GM18505 (cell line): ENCODE measurements around the gene PAX7.
"Not testable (repeated sequence)": the region's sequence is repeated elsewhere in the genome, so short reads cannot be mapped to it uniquely, and the experiment has no call there.

ENCODE experiments used
- ATAC-seq: cut with Tn5 transposase; IDR thresholded peaks from one replicate; pipeline ENCODE4 v1.9.1; 2021; ENCODE audit not compliant: unreplicated experiment
- POLR2A ChIP-seq: IDR thresholded peaks from 4 replicates; pipeline ENCODE4 v1.6.1; 2011; ENCODE audit warnings: borderline replicate concordance; ENCODE audit not compliant: insufficient read depth, insufficient read length; ENCODE audit errors: extremely low read depth

Gene PAX7

DNA sequence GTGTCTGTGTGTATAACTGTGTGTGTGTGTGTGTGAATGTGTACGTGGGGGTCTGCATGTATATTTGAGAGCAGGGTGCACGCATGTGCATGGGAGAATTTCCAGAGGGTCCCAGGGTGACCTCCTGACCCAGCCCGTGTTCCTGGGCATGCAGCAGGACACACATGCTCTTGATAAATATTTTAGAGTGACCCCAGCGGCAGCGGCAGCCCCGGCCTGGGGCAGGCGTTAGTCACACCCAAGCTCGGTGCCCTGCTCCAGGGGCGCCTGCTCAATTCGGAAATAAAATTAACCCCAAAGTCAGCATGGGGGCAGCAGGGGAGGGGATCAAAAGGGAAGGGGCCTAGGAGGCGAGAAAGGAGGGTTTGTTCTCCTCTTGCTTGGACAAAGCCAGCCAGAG is 107.5 kb downstream of the PAX7 start:
- ATAC-seq: no peak
- TF ChIP-seq POLR2A: no peak

DNA sequence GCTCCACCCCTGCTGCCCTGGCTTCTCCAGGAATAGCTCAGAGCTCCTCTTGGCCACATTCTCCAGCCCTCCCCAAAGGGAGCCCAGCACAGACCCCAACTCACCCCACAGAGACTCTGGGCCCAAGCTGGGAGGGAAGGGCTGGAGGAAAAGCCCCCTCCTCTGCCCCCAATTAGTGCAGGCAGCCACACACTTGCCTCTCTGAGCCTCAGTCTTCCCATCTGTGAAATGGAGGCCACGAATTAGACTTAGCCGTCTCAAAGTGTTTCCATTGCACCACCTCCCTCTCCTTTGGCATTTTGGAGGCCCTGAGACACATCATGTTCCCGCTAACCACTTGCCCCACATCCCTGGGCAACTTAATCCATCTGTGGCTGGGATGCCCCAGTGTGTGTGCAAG is 108.0 kb downstream of the PAX7 start:
- TF ChIP-seq POLR2A: no peak
- ATAC-seq: no peak

DNA sequence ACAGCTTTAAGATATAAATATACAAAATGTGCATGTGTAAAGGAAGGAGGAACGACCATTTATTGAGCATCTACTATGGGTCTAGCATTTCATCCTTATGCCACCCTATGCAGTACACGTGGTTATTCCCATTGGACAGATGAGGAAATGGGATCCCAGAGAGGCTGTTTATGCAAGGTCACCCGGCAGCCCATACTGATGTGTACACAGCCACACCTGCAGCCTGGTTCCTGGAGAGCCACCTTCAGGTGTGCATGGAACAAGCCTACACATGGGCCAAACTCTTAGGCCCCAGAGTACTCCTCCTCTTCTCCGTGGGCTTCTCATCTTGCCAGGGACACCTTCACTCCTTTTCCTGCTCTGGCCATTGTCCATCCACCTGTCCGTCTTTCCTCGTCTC is 108.8 kb downstream of the PAX7 start:
- no peak for TF ChIP-seq POLR2A
- no peak for ATAC-seq

DNA sequence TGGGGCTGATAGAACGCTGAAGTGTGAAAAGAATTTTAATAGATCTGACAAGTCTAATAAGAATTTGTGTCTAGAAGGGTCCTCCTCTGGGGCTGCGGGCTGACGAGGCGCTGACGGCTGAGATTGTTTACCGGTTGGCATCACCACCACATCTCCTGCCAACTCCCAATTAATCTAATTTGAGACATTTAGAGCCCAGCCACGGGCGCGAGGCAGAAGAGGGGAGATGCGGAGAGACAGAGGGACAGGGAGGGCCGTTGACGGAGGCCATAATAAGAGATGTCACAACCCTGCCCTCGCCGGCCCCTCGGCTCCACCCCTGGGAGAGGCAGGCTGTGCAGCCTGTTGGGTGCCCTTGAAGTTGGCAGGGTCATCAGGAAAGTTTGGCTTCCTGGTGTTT is 109.3 kb downstream of the PAX7 start:
- ATAC-seq: no peak
- no peak for TF ChIP-seq POLR2A

DNA sequence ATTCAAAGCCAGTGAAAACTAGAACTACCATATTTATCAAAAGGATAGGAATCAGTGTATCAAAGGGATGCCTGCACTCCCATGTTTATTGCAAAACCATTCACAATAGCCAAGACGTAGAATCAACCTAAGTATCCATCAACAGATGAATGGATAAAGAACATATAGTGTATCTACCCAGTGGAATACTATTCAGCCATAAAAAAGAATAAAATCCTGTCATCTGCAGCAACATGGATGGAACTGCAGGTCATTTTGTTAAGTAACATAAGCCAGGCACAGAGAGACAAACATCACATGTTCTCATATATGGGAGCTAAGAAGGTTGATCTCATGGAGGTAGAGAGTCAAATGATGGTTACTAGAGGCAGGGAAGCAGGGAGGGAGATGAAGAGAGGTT is 110.0 kb downstream of the PAX7 start:
- no peak for TF ChIP-seq POLR2A
- no peak for ATAC-seq

DNA sequence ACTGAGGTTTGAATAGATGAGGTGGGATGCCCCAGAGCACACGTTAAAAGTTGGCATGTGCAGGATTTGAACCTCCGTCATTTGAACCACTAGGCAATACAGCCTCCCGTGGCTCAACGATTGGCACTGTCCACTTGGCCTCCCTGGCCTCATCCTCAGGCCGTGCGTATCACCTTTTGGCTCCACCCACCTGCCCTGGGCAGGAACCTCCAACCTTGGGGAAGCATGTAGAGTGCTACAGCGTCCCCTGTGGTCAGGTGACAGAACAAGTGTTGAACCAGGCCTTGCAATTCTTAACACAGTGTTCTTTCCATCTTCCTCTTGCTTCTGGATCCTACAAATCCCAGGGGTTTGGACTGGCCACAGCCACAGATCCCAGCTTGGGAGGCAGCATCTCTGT is 112.6 kb downstream of the PAX7 start:
- no peak for TF ChIP-seq POLR2A
- no peak for ATAC-seq

DNA sequence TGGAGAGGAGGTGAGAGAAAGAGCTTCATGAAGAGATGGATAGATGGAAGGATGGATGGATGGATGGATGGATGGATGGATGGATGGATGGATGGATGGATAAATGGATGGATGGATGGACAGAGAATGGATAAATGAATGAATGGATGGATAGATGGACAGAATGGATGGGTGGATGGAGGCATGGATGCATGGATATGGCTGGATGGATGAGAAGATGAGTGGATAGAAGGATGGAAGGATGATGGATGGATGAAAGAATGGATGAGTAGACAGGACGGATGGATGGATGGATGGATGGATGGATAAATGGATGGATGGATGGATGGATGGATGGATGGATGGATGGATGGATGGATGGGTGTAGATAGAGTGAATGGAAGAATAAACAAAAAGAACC is 113.7 kb downstream of the PAX7 start:
- ATAC-seq: not testable (repeated sequence)

DNA sequence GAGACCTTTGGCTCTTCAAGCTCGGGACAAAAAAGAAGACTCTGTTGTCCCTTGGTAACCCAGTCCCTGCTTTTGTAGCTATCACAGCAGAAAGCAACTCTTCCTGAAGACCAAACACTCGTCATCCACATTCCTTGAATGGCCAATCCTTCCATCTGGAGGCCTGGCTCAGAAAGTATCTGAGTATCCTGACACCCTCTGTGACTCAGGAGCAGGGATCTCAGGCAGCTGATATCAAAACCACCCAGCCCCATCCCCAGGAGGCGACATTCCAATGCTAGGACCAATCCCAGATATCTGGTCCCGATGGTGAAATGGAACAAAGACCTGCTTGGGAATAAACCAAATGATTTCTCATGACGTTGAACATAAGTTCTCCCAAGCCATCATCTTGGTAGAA is 116.3 kb downstream of the PAX7 start:
- ATAC-seq: no peak
- TF ChIP-seq POLR2A: no peak

DNA sequence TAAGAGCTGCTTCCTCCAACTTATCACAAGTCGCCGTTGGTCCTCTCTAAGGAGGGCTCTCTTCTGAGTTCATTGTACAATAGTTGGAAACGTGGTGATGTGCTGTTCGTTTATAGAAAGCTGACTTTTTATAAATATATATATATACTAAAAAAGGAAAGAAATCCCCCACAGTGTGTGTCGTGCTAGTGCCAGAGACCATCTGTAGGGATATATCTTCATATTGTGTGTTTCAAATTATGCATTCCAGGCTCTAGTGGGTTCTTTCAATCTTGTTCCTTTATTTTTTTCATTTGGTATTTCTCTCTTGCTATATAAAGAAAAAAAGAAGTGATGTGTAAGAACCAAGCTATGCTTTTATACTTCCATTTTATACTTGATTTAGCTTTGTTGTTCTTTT is 117.0 kb downstream of the PAX7 start:
- no peak for TF ChIP-seq POLR2A
- no peak for ATAC-seq

DNA sequence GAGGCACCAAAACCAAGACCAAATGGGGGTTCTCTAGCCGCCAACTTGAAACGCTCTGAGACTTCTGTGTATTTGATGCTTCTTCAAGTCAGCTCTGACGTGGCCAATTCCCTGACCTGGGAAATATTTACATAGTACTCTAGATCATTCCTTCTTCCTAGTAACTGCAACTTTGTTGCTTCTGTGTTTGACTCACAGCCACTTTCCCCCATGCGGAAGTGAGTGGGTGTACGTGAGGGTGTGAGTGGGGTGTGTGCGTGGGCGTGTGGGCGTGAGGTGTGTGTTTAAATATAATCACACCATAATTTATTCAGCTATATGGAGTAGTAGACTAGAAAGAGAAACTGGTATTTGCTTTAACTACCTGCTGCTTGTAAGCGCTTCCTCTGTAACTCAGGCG is 117.8 kb downstream of the PAX7 start:
- no peak for ATAC-seq
- no peak for TF ChIP-seq POLR2A

DNA sequence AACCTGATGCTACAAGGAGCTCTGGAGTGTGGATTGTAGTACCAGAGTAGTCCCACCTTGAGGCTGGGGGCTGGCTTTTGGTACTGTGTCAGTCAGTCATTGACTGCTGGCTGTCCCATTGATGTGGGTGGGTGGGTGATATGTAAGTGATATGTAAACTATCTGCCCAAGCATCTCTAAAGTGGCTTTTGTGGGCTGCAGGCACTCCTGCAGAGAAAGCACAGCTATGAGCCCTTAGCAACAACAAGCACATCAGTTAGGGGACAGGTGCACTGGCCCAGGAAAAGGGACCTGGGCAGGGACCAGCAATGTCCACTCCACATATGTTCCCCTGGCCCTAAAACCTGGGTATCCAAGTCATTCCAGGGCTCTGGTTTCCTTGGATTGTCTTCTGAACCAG is 118.9 kb downstream of the PAX7 start:
- no peak for ATAC-seq
- no peak for TF ChIP-seq POLR2A

DNA sequence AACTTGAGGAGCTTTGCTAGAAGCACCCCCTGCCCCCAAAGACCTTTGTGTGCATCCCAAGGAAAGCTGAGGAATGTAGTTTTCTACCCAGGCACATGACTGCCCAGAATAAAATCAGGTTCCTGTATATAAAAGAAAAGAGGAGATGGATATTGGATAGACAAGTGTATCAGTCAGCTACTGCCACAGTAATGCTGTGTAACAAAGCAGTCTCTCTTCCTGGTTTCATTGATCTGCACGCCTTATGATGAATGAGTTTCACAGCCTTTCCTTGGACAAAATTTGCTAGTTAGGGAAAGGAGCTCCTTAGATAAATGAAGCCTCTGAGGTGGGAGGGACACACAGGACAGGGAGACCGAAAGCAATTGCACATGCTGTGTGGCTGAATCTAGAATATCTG is 120.0 kb downstream of the PAX7 start:
- no peak for TF ChIP-seq POLR2A
- no peak for ATAC-seq

DNA sequence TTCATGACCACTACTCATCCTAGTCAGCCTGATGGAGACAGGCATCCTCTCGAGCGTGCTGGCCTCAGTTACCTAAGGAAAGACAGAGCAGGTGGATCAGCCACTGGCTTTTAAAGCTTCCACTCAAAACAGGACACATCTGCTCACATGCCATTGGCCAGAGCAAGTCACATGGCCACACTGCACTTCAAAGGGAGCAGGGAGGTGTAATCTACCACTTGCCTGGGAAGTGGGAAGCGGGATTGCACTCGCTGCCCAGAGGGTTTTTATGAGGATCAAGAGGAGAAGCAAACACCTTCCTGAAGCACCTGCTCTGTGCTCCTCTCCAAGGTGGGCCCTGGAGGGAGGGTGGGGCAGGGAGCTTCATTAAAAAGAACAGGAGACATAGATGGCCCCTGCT is 120.8 kb downstream of the PAX7 start:
- no peak for TF ChIP-seq POLR2A
- no peak for ATAC-seq

DNA sequence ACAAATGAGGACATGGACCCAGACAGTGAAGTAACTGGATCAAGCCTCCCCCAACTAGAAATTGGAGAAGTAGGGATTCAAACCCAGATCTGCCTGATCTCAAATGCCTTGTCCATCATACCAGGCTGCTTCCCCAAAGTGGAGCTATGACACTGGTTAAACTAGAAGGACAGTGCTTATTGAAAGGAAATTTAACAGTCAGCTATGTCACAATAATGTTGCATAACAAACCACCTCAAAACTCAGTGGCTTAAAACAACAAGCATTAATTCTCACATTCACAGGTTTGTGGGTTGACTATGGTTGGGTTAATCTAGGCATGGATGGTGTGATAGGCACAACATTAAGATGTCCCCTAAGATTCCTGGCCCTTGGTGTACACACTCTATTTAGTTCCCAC is 121.8 kb downstream of the PAX7 start:
- no peak for ATAC-seq
- TF ChIP-seq POLR2A: no peak

DNA sequence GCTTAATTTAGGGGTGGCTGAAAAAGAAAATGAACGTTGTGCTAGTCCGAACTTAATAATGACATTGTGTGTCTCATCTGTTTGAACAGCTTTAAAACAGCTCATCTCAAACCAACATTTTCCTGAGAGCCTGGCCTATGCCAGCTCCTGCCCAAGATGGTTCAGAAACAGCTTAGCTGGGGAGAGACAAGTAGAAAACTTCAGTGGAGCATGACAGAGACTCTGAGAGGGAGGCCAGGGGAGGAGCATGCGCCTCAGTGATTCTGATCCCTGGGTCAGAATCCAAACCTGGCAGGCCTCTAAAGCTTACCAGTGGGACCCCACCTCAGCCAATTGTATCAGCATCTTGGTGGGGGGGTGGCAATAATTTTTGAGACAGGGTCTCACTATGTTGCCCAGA is 129.5 kb downstream of the PAX7 start:
- no peak for TF ChIP-seq POLR2A
- ATAC-seq: no peak
